IPS DF 6.9 (cell line): ENCODE data around the gene LRRK1.

Source experiments
- DNase-seq: peaks from one replicate; pipeline ENCODE4 v3.0.0-alpha.2; 2013; ENCODE audit warnings: low read depth, low spot score
- H3K27ac ChIP-seq: one replicate; pipeline ENCODE4 v1.5.1; 2013; ENCODE audit warnings: low read length, control low read depth
- H3K27me3 ChIP-seq: 2 replicates; pipeline ENCODE4 v1.6.1; 2013; ENCODE audit warnings: mild to moderate bottlenecking, low read length; ENCODE audit not compliant: control insufficient read depth, insufficient read depth
- H3K36me3 ChIP-seq: 2 replicates; pipeline ENCODE4 v1.6.1; 2013; ENCODE audit warnings: low read length; ENCODE audit not compliant: control insufficient read depth, insufficient read depth
- H3K4me1 ChIP-seq: 2 replicates; pipeline ENCODE4 v1.6.1; 2013; ENCODE audit warnings: low read length; ENCODE audit not compliant: control insufficient read depth, insufficient read depth
- H3K4me3 ChIP-seq: 2 replicates; pipeline ENCODE4 v1.5.1; 2013; ENCODE audit warnings: mild to moderate bottlenecking, low read length
- H3K9me3 ChIP-seq: 2 replicates; pipeline ENCODE4 v1.6.1; 2013; ENCODE audit warnings: low read length, inconsistent platforms; ENCODE audit not compliant: control insufficient read depth, insufficient read depth
- WGBS: extraction: QIAGEN DNeasy Blood & Tissue Kit; methylation state at CpG from one replicate; pipeline ENCODE4 v1.1.7; 2013; ENCODE audit warnings: mixed read lengths, missing lambda C conversion rate; ENCODE audit not compliant: insufficient read length, insufficient coverage; 5-methylcytosine and 5-hydroxymethylcytosine counted together

LRRK1 gene

GRCh38 chr15:101105059-101105891 is 186.1 kb downstream of the LRRK1 start:
- Histone ChIP-seq H3K4me1 (no peaks in the 10 kb centered on the region; the same call in 1 of the 2 replicates), H3K4me3 (no peak overlapping the region), H3K27ac (no peak overlapping the region), H3K36me3 (no peaks in the 10 kb centered on the region), H3K9me3 (no peaks in the 10 kb centered on the region), H3K27me3 (no peaks in the 10 kb centered on the region)
- no peak for DNase-seq
- WGBS, result no CpG with 5 or more reads among the region's 7 CpGs

- DNase-seq, result no peak
- H3K27me3 ChIP-seq, result no peaks in the 10 kb centered on the region
- H3K27ac ChIP-seq, result no peak overlapping the region
- no CpG with 5 or more reads among the region's 7 CpGs for WGBS
- H3K36me3 ChIP-seq, result no peaks in the 10 kb centered on the region
- no peaks in the 10 kb centered on the region for H3K9me3 ChIP-seq
- no peaks in the 10 kb centered on the region; the same call in none of the 2 replicates for H3K4me1 ChIP-seq
- no peak overlapping the region for H3K4me3 ChIP-seq
Observed at GRCh38 chr15:101107101-101107500, 187.9 kb downstream of the LRRK1 start.

- Histone ChIP-seq H3K4me1 (no peaks in the 10 kb centered on the region; the same call in none of the 2 replicates), H3K36me3 (no peaks in the 10 kb centered on the region), H3K27ac (no peak overlapping the region), H3K9me3 (no peaks in the 10 kb centered on the region), H3K4me3 (no peak overlapping the region), H3K27me3 (no peaks in the 10 kb centered on the region)
- no CpG with 5 or more reads among the region's 6 CpGs for WGBS
- DNase-seq, result no peak
Observed at GRCh38 chr15:101107625-101108460, 188.7 kb downstream of the LRRK1 start.

GRCh38 chr15:101108461-101108775 is 189.3 kb downstream of the LRRK1 start:
- DNase-seq, result no peak
- no peaks in the 10 kb centered on the region for H3K9me3 ChIP-seq
- H3K27me3 ChIP-seq, result no peaks in the 10 kb centered on the region
- H3K27ac ChIP-seq, result no peak overlapping the region
- no peak overlapping the region for H3K4me3 ChIP-seq
- no CpG with 5 or more reads among the region's 10 CpGs for WGBS
- no peaks in the 10 kb centered on the region; the same call in none of the 2 replicates for H3K4me1 ChIP-seq
- H3K36me3 ChIP-seq, result no peaks in the 10 kb centered on the region

- Histone ChIP-seq H3K9me3 (no peaks in the 10 kb centered on the region), H3K27ac (no peak overlapping the region), H3K4me1 (no peaks in the 10 kb centered on the region; the same call in none of the 2 replicates), H3K27me3 (no peaks in the 10 kb centered on the region), H3K4me3 (no peak overlapping the region), H3K36me3 (no peaks in the 10 kb centered on the region)
- WGBS, result no CpG with 5 or more reads among the region's 7 CpGs
- DNase-seq, result no peak
Observed at GRCh38 chr15:101108791-101109190, 189.6 kb downstream of the LRRK1 start.

- no peak for DNase-seq
- WGBS, result no CpG with 5 or more reads among the region's 23 CpGs
- Histone ChIP-seq H3K9me3 (no peaks in the 10 kb centered on the region), H3K27me3 (no peaks in the 10 kb centered on the region), H3K4me3 (no peak overlapping the region), H3K4me1 (no peaks in the 10 kb centered on the region; the same call in 1 of the 2 replicates), H3K36me3 (no peaks in the 10 kb centered on the region), H3K27ac (no peak overlapping the region)
Observed at GRCh38 chr15:101110681-101111569, 191.8 kb downstream of the LRRK1 start.

GRCh38 chr15:101111570-101112262 is 192.6 kb downstream of the LRRK1 start:
- Histone ChIP-seq H3K4me1 (no peaks in the 10 kb centered on the region; the same call in 1 of the 2 replicates), H3K27ac (no peak overlapping the region), H3K4me3 (no peak overlapping the region), H3K36me3 (no peaks in the 10 kb centered on the region), H3K9me3 (no peaks in the 10 kb centered on the region), H3K27me3 (no peaks in the 10 kb centered on the region)
- no peak for DNase-seq
- no CpG with 5 or more reads among the region's 16 CpGs for WGBS

- no peak overlapping the region for H3K4me3 ChIP-seq
- no peak for DNase-seq
- no peaks in the 10 kb centered on the region for H3K36me3 ChIP-seq
- WGBS, result no CpG with 5 or more reads among the region's 16 CpGs
- H3K4me1 ChIP-seq, result no peaks in the 10 kb centered on the region; the same call in 1 of the 2 replicates
- no peak overlapping the region for H3K27ac ChIP-seq
- H3K9me3 ChIP-seq, result no peaks in the 10 kb centered on the region
- H3K27me3 ChIP-seq, result no peaks in the 10 kb centered on the region
Observed at GRCh38 chr15:101112336-101113113, 193.4 kb downstream of the LRRK1 start.
